DND-41 (cell line): ENCODE results near the gene DLGAP1.

ENCODE experiments used
- EZH2 ChIP-seq: IDR thresholded peaks from 3 replicates; pipeline ENCODE4 v1.6.1; 2012; ENCODE audit warnings: borderline replicate concordance, low read depth, mild to moderate bottlenecking, moderate library complexity, low read length, inconsistent platforms; ENCODE audit not compliant: severe bottlenecking
- TF ChIP-seq, protein P1 (sequence below): IDR thresholded peaks from 2 replicates; pipeline ENCODE4 v1.5.1; 2012; ENCODE audit warnings: borderline replicate concordance, low read length, moderate library complexity, mild to moderate bottlenecking; ENCODE audit not compliant: poor library complexity, severe bottlenecking; ENCODE audit errors: extremely low read depth

DNA sequence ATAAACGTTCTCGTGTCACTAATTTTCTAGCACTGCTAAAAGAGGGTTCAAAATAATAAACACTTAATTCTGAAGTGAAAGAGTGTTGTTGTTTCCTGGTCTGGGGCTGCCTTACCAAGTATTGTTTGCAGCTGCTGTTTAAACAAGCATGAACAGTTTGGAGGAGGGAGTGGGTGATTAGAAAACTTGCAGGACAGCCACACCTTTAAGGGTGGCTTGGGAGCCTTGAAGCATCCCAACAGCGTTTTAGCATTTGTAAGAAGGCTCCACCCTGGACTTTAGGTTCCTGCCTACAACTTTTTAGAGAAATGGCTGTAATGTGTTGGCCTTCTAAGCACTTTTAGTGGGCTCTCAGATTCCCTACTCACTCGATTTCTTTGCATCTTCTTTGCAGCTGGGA, 633.6 kb downstream of the DLGAP1 start:
- TF ChIP-seq, protein P1, sequence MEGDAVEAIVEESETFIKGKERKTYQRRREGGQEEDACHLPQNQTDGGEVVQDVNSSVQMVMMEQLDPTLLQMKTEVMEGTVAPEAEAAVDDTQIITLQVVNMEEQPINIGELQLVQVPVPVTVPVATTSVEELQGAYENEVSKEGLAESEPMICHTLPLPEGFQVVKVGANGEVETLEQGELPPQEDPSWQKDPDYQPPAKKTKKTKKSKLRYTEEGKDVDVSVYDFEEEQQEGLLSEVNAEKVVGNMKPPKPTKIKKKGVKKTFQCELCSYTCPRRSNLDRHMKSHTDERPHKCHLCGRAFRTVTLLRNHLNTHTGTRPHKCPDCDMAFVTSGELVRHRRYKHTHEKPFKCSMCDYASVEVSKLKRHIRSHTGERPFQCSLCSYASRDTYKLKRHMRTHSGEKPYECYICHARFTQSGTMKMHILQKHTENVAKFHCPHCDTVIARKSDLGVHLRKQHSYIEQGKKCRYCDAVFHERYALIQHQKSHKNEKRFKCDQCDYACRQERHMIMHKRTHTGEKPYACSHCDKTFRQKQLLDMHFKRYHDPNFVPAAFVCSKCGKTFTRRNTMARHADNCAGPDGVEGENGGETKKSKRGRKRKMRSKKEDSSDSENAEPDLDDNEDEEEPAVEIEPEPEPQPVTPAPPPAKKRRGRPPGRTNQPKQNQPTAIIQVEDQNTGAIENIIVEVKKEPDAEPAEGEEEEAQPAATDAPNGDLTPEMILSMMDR = no peak
- TF ChIP-seq EZH2 = no peak
